ENCODE results near the gene PRKCH. TPM values are rescaled to one million over a fixed set of nuclear protein-coding genes. Genes with fewer than 3 reads are reported as not detected.

PRKCH gene
- total and polyA plus RNA-seq, 2 donors from 2014 or later, result 8.3 to 47.0 TPM

DNA sequence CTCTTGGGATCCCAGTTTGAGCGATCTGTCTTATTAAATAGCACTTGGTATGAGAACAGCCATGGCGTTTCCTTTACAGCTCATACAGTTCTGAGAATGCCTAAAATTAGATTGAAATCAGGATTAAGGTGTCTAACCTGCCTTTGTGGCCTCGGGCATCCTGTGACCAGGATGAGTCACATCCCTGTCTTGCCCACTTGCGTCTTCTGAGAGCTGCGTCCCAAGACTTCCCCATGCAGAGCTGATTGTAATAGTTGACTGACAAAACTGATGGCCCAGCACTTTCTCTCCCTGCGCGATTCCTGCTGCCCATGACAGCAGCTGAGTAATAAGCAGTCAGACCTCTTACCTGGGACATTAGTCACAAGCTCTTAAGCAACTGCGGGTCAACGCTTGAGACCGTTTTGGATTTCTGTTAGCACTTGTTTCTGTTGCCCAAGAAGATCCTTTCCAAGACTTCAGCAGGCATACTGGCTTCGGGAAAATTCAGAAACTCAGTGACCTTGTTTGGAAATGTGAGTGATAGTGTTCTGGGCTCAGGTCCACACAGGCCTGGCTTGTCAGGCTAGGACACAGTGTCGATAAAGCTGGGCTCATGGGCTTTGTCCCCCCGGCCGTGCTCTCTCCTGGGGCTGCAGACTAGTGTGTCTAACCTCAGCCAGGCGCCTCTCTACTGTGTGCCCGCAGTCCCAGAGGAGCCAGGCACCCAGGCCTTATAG, 204.1 kb downstream of the PRKCH start:
- Histone ChIP-seq H3K9ac (ENCODE audit: low read length in 3 of 3) (peak overlapping the region in 1 of 3 donors; percentile 31), H3K27me3 (ENCODE audit: control insufficient read depth, insufficient read depth, low read length) (no peaks in the 10 kb centered on the region), H3K36me3 (ENCODE audit: control insufficient read depth in 2 of 3, insufficient read depth in 3 of 3, low read length in 3 of 3) (no peaks in the 10 kb centered on the region), H3K4me3 (ENCODE audit: low read length in 3 of 3) (no peak overlapping the region), H3K4me1 (ENCODE audit: control insufficient read depth in 2 of 3, insufficient read depth in 2 of 3, low read depth in 1 of 3, low read length in 3 of 3) (peaks cover 0 to 36% (median 32%) of the 10 kb centered on the region in 3 donors), H3K9me3 (ENCODE audit: control insufficient read depth in 2 of 3, insufficient read depth in 1 of 3, low read length in 3 of 3) (no peaks in the 10 kb centered on the region), H3K27ac (ENCODE audit: low read depth in 2 of 2, low read length in 2 of 2) (peak overlapping the region; percentile 54 to 83)
- DNase-seq (peak in 1 of 5 donors; percentile 88), FAIRE-seq (no peak)
- no peak for TF ChIP-seq CTCF (IDR thresholded peaks at IDR 0.05; ENCODE audit: borderline replicate concordance, extremely low read depth, insufficient read depth)
- intact Hi-C loops (cut with DNase I), result no loop called here

- intact Hi-C loops (cut with DNase I), result no loop called here
These were observed 205.3 kb downstream of the PRKCH start for GRCh38 chr14:61526405-61527312.

GRCh38 chr14:61527325-61528100, 206.1 kb downstream of the PRKCH start:
- Histone ChIP-seq H3K4me1 (ENCODE audit: control insufficient read depth in 2 of 3, insufficient read depth in 2 of 3, low read depth in 1 of 3, low read length in 3 of 3) (peaks cover 0 to 37% (median 32%) of the 10 kb centered on the region in 3 donors), H3K9ac (ENCODE audit: low read length in 3 of 3) (no peak overlapping the region), H3K27ac (ENCODE audit: low read depth in 2 of 2, low read length in 2 of 2) (peak overlapping the region; percentile 38 to 83), H3K27me3 (ENCODE audit: control insufficient read depth, insufficient read depth, low read length) (no peaks in the 10 kb centered on the region), H3K9me3 (ENCODE audit: control insufficient read depth in 2 of 3, insufficient read depth in 1 of 3, low read length in 3 of 3) (no peaks in the 10 kb centered on the region), H3K36me3 (ENCODE audit: control insufficient read depth in 2 of 3, insufficient read depth in 3 of 3, low read length in 3 of 3) (no peaks in the 10 kb centered on the region), H3K4me3 (ENCODE audit: low read length in 3 of 3) (no peak overlapping the region)
- DNase-seq, result peak in 1 of 5 donors; percentile 51
- intact Hi-C loops (cut with DNase I), result no loop called here
- FAIRE-seq, result no peak
- no peak for TF ChIP-seq CTCF (IDR thresholded peaks at IDR 0.05; ENCODE audit: borderline replicate concordance, extremely low read depth, insufficient read depth)

More at GRCh38 chr14:61526405-61527312, 205.3 kb downstream of the PRKCH start:
- Histone ChIP-seq H3K4me1 (ENCODE audit: control insufficient read depth in 2 of 3, insufficient read depth in 2 of 3, low read depth in 1 of 3, low read length in 3 of 3) (peaks cover 0 to 36% (median 32%) of the 10 kb centered on the region in 3 donors), H3K27ac (ENCODE audit: low read depth in 2 of 2, low read length in 2 of 2) (peak overlapping the region; percentile 54 to 83), H3K27me3 (ENCODE audit: control insufficient read depth, insufficient read depth, low read length) (no peaks in the 10 kb centered on the region), H3K9me3 (ENCODE audit: control insufficient read depth in 2 of 3, insufficient read depth in 1 of 3, low read length in 3 of 3) (no peaks in the 10 kb centered on the region), H3K36me3 (ENCODE audit: control insufficient read depth in 2 of 3, insufficient read depth in 3 of 3, low read length in 3 of 3) (no peaks in the 10 kb centered on the region), H3K4me3 (ENCODE audit: low read length in 3 of 3) (no peak overlapping the region), H3K9ac (ENCODE audit: low read length in 3 of 3) (peak overlapping the region in 1 of 3 donors; percentile 20)
- TF ChIP-seq CTCF (IDR thresholded peaks at IDR 0.05; ENCODE audit: borderline replicate concordance, extremely low read depth, insufficient read depth), result no peak
- FAIRE-seq (no peak), DNase-seq (no peak)

All from kidney (tissue), 14 donors.